LHCN-M2 (cell line): Measurements from ENCODE around the gene ABI2. TPM values are rescaled to one million over a fixed set of nuclear protein-coding genes. Genes with fewer than 3 reads are reported as not detected.
"Not testable (repeated sequence)": the region's sequence is repeated elsewhere in the genome, so short reads cannot be mapped to it uniquely, and the experiment has no call there.

Source experiments
- DNase-seq: peaks from one replicate; pipeline ENCODE4 v3.0.0-alpha.2; 2012; ENCODE audit warnings: low read depth
- polyA plus RNA-seq: library from polyadenylated mRNA; unstranded; fragments of >200 nt; gene quantifications from one replicate; pipeline ENCODE4 v1.2.1, GENCODE V29; 2012; ENCODE audit warnings: missing spikeins
- total RNA-seq: library from RNA; depleted of rRNA; stranded (reverse); fragments of >200 nt; gene quantifications from 2 replicates; pipeline ENCODE4 v1.2.3, GENCODE V29; 2014; rRNA removed

Gene ABI2
- 40.9 and 43.5 TPM in 2 replicates for total RNA-seq
- polyA plus RNA-seq, result 41.7 TPM

GRCh38 chr2:203327901-203328759 is at the start of gene ABI2:
Gene ABI2, plus strand, starts transcription at chr2:203328394. Its CDS starts 121 bp downstream, at chr2:203328515.
- DNase-seq, result peak; percentile 82

DNA sequence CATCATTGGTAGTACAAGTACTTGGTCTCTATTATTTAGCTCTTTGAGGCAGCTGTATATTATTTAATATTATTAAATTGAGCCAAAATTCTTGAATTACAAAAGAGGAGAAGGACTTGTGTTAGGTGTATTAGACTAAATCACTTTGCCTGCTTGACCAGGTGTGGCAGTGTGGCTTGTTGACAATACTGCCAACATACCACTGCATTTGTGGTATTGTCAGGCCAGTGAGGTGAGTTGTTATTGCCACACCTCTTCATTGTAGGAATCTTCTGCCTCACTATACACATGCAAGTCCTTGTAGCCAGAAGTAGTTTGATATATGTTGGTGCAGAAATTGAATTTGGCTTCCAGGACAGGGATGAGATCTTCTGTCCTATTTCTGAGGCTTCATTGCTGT is 48.9 kb upstream of the ABI2 start:
- DNase-seq, result no peak

GRCh38 chr2:203280428-203281064 is 47.6 kb upstream of the ABI2 start:
- DNase-seq, result peak; percentile 43

- no peak for DNase-seq
Observed at GRCh38 chr2:203282101-203282500, 46.1 kb upstream of the ABI2 start.

GRCh38 chr2:203286532-203286931 is 41.7 kb upstream of the ABI2 start:
- DNase-seq, result no peak

DNA sequence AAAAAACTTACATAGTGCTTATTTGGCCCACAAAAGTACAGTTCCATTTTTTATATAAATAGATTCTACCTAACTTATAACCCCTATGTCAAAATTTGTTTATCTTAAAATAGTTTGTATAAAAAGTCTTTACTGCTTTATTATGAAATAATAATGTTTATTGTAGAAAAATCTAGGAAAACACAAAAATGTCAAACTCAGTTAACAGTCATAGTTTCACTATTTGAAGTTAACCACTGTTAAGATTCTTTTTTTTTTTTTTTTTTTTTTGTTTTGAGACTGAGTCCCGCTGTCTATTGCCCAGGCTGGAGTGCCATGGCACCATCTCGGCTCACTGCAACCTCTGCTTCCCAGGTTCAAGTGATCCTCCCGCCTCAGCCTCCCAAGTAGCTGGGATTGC is 26.5 kb upstream of the ABI2 start:
- DNase-seq, result no peak

- not testable (repeated sequence) for DNase-seq
Observed at GRCh38 chr2:203302586-203302985, 25.6 kb upstream of the ABI2 start.

GRCh38 chr2:203310688-203311436 is 17.3 kb upstream of the ABI2 start:
- no peak for DNase-seq

GRCh38 chr2:203326356-203326755 is 1.8 kb upstream of the ABI2 start:
- no peak for DNase-seq

DNA sequence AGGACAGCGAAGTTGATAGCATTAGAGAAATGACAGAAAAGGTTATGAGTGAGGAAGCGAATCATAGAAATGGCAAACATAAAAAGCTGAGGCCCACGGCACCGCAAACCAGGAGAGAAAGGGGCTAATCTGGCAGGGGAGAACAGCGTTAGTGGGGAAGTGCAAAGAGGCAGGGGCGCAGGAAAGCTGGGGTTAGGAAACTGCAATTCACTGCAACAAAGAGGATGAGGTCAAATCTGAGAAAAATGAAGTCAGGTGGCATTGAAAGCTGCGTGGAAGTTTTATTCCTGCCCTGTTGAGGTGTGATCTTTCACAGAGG is 653 bp upstream of the ABI2 start:
- no peak for DNase-seq

DNA sequence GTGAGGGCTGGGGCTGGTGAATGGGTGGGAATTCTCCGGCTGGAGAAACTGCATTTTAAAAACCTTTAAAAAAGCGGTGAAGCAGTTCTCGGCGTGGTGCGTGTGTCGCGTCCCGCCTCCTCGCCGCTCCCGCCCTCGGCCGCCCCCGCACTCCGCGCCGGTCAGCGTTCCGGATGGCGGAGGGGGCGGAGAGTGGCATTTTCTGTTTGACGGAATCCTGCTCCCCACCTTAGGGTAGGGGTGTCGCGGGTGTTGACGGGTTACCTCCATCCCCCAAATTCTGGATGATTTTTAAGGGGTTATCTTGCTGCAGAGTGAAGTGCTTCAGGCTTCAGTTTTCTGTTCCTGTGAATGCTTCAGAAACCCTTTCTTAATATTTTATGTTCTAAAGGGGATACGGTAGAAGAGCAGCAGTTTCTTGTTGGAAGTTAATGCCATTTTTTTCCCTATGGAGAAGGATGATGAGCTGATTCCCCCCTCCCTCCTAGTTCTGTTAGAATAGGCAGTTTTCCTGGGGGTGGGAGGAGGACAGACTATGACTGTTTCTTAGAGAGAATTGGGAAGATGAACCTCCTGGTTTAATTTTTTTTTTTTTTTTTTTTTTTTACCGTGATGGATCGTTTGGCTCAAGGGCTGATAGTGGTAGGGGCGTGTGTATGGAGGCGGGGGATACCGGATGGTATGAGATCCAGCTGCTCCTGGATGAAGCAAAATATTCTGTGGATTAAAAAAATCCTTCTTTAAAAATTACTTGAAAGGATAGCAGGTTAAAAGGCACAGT is 756 bp downstream of the ABI2 start:
- peak; percentile 37 for DNase-seq

DNA sequence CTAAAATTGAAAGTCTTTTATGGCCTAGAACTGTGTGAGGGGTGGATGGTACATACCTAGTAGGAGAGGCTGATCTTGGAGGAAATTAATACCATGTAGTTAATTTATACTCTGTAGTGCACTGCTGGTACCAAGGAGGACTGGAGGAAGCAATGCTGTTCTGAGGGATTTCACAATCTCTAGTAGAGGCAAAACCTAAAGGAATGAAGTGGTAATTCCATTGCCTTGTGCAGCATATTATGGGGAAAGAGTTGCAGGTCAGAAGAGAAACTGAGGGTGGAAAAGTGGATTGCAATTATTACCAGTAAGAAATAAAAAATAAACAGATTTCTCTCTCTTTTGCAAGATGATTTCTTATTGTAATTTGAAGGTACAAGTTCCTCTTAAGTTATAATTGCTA is 2.2 kb downstream of the ABI2 start:
- peak; percentile 15 for DNase-seq

DNA sequence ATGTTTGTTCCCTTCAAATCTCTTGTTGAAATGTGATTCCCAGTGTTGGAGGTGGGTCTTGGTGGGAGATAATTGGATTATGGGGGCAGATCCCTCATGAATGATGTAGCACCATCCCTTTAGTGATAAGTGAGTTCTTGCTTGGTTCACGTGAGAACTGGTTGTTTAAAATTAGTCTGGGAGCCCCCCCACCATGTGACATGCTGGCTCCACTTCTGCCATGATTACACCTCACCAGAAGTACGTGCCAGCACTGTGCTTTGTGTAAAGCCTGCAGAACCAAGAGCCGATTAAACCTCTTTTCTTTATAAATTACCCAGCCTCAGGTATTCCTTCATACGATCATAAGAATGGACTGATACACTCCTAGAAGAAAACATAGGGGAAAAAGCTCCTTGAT is 10.1 kb downstream of the ABI2 start:
- DNase-seq, result no peak

DNA sequence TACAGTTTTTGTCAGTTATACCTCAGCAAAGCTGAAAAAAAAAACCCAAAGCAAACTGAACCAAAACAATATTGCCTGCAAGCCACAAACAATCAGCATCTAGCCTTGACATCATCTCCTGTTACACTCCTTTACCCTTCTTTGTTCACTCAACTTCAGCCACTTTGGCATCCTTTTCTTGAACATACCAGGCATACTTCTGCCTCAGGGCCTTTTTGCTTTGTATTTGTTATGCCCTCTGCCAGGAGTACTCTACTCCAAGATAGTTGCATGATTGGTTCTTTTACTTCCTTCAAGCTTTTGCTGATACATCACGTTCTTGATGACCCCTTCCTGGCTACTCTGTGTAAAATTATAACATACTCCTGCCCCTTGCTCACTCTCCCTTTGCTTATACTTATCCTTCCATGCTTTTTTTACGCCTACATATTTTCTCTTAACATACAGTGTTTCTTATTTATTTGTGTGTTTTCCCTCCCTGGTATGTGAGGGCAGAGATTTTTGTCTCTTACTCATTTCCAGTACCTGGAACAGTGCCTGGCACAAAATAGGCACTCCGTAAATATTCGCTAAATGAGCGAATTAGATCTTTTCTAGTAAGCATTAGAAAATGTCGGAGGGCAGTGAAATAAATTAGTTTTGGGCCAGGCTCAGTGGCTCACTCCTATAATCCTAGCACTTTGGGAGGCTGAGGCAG is 12.7 kb downstream of the ABI2 start:
- DNase-seq, result peak; percentile 44

DNA sequence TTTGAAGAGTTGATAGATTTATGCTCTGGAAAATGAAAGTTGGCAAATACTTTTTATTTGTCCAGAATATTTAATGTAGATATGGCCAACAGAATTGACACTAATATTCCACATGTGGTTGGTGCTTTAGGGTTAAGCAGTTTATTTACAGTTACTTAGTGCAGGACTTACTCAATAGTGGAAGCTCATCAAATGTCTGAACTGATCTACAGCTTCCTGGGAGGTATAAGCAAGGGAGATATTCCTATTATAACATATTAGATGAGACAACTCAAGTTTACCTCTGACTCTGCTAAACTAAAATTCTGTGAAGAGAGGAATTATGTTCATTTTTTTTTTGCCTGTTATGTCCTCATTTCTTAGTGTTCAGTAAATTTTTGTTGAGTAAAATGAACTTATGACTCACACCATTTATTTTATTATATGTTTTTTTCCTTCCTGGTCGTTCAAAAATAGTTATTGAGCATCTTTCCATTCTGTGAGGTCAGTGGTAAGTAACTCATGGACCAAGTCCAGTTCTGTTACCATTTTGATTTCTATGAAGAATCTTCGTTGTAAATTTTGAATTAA is 13.6 kb downstream of the ABI2 start:
- DNase-seq, result peak; percentile 32

GRCh38 chr2:203342374-203342773 is 14.2 kb downstream of the ABI2 start:
- DNase-seq, result not testable (repeated sequence)

DNA sequence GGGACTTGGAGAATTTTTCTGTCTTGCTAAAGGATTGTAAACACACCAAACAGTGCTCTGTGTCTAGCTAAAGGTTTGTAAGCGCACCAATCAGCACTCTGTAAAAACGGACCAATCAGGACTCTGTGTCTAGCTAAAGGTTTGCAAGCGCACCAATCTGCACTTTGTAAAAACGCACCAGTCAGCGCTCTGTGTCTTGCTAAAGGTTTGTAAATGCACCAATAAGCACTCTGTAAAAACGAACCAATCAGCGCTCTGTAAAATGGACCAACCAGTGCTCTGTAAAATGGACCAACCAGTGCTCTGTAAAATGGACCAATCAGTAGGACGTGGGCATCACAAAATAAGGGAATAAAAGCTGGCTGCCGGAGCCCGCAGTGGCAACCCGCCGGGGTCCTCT is 16.5 kb downstream of the ABI2 start:
- DNase-seq, result no peak

- no peak for DNase-seq
Observed at GRCh38 chr2:203346612-203347011, 18.4 kb downstream of the ABI2 start.

DNA sequence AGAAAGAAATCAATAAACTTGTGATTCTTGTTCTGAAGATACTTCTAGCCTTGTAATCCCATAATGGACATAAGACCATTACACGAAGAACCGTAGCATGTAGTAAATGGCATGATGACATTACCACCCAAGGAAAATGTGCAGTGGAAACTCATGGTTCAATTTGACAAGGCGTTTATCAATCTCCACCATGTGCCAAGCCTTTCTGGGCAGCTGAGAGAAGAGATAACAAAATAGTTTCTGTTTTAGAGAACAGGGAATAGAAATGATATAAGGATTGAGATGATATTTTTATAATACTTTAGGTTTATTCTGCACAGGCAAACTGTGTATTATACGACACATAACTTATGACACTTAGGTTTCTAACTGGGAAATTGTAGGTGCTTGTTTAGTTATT is 19.2 kb downstream of the ABI2 start:
- no peak for DNase-seq

- DNase-seq, result no peak
Observed at GRCh38 chr2:203352604-203353255, 24.5 kb downstream of the ABI2 start.
